ENCODE results near the gene FBXO31.
A peak's percentile ranks its signal among the peaks of the same experiment; 100 is the strongest.

FBXO31 gene, protein sequence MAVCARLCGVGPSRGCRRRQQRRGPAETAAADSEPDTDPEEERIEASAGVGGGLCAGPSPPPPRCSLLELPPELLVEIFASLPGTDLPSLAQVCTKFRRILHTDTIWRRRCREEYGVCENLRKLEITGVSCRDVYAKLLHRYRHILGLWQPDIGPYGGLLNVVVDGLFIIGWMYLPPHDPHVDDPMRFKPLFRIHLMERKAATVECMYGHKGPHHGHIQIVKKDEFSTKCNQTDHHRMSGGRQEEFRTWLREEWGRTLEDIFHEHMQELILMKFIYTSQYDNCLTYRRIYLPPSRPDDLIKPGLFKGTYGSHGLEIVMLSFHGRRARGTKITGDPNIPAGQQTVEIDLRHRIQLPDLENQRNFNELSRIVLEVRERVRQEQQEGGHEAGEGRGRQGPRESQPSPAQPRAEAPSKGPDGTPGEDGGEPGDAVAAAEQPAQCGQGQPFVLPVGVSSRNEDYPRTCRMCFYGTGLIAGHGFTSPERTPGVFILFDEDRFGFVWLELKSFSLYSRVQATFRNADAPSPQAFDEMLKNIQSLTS

DNA sequence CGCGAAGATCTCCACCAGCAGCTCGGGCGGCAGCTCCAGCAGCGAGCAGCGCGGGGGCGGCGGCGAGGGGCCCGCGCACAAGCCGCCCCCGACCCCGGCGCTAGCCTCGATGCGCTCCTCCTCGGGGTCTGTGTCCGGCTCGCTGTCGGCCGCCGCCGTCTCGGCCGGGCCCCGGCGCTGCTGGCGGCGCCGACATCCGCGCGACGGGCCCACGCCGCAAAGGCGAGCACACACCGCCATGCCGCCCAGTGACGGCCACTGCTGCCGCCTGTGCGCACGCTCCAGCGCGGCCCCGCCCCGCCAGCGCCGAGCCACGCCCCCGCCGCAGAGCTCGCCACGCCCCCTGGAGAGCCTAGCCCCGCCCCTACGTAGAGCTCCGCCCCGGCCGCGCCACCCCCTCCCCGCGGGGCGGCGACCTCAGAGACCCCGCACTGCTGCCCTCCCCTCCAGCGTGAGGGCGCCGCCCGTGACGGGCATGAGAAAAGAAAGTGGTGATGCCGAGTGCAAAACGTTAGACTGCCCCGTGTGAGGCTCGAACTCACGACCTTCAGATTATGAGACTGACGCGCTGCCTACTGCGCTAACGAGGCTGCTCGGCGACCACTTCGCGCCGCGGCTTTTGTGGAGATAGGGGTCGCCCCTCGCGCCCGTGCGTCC lies at the start of gene FBXO31:
FBXO31 (minus strand) TSS at position 272 of the 657 bp plus-strand sequence; CDS start at position 240, 32 bp downstream.
- peak; percentile 92 for DNase-seq

DNA sequence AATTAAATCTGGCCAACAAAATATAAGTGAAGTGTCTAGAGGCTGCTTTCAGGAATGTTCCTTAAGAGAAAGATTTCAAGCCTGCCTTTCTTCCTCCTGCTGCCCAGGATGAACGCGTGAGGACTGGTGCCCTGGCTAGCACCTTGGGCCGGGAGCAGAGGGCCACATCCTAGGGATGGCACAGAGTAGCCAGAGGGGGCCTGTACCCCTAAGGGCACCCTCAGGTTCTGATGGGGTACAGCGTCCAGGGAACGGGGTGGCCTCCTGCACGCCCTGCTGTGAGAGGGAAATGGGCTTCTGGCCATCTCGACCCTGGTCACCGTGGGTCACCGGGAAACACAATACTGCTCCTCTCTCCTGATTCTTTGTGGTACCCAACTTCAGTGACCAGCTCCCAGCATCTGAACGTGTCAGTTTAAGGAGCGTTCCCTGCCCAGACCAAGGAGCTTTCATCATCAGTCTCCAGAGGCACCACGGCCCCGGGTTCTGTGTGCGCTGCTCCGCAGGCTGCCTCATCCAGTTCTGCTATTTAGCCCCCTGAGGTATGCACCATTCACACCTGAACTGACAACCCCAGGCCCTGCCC lies 48.8 kb upstream of the FBXO31 start:
- no peak for DNase-seq

DNA sequence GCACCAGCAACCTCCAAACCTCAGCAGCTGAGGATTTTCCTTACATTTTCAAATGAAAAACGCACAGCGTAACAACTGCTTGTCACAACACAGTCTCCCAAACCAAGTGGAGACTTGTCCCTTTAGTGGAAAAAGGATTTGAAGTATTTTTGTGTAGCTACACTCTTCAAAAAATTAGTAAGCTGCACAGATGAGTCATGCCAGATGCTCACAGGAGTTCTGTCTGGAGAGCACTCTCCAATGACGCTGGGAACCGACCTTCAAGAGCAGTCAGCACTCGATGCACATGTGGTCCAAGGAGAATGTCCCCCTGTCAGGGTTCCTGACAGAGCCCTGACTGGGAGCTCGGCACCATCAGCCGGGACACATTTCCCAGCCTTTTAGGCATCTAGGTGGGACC lies 48.4 kb upstream of the FBXO31 start:
- DNase-seq, result no peak

DNA sequence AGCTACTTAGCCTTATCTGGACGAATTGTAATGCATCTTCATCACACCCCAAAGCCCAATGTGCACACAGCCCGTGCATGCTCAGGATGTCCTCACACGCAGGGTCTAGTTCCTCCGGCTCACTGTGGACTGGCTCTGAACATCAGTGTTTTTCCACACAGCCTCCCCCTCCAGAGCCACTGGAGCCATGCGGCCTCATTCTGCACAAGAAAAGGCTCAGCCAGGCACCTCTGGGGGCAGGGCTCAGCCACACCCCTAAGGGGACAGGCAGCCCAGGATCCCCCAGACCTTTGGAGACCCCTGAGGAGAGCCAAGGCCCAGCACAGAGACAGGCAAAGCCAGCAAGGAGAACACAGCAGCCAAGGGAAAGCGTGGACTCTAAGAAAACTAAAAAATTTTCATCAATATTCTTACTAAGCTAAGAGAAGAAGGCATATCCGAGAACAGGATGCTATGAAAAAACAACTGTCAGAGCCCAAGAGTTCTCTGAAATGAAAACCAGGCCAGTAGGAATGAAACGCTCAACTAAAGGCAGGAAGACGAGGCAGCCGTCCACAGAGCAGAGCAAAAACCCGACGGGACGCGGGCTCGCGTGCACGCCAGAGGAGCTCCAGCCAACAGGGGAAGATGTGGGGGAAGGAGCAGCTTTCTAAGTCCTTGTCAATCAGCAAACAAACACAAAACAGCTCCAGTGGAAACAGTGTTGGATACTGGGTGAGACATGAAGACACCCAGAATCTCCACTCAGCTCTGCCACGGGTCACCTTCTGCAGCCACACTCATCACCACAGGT lies 43.0 kb upstream of the FBXO31 start:
- DNase-seq, result no peak

DNA sequence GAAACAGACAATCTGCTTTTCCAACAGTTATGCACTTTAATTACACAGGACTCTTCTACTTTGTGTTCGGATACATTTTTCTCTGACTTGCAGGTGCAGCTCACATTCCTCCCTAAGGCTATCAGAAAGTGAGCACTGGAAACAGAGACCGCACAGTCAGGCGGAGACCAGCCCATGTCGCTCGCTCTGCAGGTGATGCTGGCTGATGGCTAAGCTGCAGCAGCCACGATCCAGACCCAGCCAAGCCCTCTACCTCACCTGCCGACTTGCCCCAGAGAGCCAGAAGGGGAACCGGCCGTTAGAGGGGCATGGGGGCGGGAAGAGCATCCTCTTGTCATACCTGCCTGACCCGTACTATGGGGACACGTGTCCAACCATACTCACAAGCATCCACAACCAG lies 42.4 kb upstream of the FBXO31 start:
- DNase-seq, result no peak

GRCh38 chr16:87424266-87424665 lies 40.7 kb upstream of the FBXO31 start:
- DNase-seq, result no peak

DNA sequence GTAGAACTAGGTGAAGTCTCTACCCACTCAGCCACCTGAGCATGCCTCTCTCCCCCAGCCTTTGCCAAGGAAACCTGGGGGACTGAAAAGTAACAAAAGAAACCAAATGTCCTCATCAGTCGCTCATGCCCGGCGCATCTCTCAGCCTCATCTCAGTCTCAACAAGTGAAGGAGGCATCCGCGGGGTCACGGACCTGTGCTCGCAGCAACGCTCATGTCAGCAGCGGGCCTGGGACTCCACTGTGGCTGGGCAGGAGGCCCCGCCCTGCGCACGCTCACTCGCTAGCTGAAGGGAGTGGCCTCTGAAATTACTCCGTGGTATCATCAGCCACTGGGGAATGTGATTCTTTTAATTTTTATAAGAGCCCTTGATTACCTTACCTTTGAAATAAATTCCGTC lies 39.9 kb upstream of the FBXO31 start:
- no peak for DNase-seq

DNA sequence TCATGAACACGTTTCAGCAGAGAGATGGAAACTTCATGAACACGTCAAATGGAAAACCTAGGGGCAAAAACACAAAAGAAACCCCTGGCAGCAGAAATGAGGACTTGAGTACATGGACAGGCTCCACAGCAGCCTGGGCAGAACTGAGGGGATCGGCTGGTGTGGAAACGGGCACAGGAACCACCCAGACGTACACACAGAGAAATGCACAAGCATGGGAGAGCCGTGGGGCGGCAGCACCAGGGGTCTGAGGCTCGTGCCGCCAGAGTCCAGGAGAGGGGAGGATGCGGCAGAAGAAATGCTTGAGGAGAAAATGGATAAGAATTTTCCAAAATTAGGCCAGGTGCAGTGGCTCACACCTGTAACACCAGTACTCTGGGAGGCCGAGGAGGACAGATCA lies 38.5 kb upstream of the FBXO31 start:
- DNase-seq, result no peak

GRCh38 chr16:87421003-87421912 lies 37.7 kb upstream of the FBXO31 start:
- no peak for DNase-seq

- DNase-seq, result no peak
These were observed 36.7 kb upstream of the FBXO31 start for GRCh38 chr16:87420026-87421002.

- no peak for DNase-seq
These were observed 35.1 kb upstream of the FBXO31 start for GRCh38 chr16:87418644-87419043.

DNA sequence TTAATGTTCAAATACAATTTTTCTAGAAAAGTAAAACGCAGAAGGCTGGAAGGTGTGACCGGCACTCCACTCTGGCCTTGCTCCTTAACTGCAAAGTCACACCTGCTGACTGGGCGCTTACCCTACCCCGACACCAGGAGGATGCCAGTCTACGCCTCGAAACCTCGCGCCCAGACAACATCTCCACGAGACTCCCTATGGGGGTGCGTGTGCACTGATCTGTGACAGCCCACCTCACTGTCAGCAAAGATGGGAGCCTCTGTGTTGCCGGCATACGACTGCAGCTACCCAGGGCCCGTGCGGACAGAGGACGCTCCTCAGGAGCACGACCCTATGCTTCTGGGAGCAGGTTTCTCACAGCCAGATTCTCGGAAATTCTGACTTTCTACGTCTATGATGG lies 34.6 kb upstream of the FBXO31 start:
- no peak for DNase-seq

GRCh38 chr16:87417528-87417910 lies 33.9 kb upstream of the FBXO31 start:
- DNase-seq, result no peak

DNA sequence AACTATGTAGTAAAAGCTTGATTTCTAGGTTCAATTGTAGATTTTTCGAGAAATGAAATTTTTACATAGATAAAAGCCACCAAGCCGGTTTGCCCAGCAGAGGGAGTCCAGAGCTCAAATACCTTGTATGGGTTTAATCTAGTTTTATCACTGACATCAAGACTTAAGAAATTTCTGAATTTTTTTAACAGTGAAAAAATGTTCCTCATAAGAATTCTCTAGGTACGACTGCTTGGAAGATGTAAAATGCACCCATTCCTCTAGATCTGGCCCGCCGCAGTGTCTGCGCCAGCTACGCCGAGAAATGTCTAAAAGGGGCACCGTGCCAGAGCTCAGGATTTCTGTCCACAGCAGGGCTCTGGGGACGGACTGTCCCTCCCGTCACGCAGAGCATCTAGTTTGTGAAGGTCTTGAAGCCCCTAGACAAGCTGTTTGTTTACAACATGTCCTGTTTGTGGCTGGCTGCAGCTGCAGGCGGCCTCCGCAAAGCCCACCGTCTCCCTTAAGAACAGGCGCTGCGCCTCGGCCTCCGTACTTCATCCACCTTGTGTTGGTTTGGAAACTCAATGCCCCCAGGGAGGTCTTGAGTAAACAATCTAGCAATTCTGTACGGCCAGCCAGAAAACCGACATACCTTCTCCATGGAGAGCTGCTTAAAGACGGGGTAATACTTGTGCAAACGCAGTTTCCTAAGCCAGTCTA lies 33.4 kb upstream of the FBXO31 start:
- peak; percentile 48 for DNase-seq

- DNase-seq, result no peak
These were observed 31.9 kb upstream of the FBXO31 start for GRCh38 chr16:87415441-87415840.

DNA sequence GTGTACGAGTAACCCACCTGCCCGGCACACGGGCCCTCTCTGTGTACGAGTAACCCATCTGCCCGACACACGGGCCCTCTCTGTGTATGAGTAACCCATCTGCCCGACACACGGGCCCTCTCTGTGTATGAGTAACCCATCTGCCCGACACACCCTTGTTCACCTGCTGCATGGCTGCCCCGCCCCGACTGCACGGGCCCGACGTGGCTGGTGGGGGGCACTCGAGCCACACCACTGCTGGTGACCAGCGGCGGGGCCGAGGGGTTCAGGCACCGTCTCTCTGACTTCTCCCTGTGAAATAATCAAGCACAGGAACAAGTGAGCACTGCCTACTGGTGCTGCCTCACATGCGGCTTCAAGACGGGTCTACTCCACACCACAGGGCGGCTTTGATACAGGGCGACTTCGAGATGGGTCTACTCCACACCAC lies 30.7 kb upstream of the FBXO31 start:
- DNase-seq, result no peak

GRCh38 chr16:87412996-87413421 lies 29.4 kb upstream of the FBXO31 start:
- no peak for DNase-seq

DNA sequence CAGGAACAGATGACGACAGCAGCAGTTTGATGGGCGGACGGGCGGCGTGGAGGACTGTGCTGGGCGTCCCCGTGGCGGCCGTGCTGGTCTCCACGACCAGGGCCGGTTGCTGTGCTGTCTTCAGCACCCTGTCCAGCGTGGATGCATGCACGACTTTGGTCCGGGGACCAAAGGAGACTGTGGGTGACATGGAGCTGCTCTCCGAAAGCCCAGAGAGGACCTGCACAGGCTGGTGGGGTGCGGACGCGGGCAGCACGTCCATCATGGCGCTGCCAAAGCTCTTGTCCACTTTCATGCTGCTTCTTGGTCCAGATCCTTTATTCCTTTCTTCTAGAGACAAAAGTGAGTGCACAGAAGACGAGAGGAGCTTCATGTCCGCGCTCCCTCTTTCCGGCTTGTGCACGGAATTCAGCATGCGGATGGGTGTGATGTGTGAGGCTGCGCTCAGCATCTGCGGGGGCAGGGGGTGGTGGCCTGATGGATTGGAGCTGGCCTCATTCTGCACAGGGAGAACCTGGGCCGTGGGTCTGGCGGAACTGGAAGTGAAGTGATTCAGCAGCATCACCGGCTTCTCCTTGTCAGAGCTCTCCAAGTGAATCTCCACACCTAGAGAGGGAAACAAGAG lies 28.9 kb upstream of the FBXO31 start:
- DNase-seq, result no peak

All from activated naive CD4-positive, alpha-beta T cell treated with anti-CD3 and anti-CD28 coated beads, Interleukin-2, amount 50 U/mL, for 16 hours (primary cell).